ENCODE measurements around the gene AKT3. TPM values are rescaled to one million over a fixed set of nuclear protein-coding genes. Genes with fewer than 3 reads are reported as not detected.

AKT3 gene
- polyA plus RNA-seq, 3 donors: 21.3 to 23.9 (median 22.2) TPM

DNA sequence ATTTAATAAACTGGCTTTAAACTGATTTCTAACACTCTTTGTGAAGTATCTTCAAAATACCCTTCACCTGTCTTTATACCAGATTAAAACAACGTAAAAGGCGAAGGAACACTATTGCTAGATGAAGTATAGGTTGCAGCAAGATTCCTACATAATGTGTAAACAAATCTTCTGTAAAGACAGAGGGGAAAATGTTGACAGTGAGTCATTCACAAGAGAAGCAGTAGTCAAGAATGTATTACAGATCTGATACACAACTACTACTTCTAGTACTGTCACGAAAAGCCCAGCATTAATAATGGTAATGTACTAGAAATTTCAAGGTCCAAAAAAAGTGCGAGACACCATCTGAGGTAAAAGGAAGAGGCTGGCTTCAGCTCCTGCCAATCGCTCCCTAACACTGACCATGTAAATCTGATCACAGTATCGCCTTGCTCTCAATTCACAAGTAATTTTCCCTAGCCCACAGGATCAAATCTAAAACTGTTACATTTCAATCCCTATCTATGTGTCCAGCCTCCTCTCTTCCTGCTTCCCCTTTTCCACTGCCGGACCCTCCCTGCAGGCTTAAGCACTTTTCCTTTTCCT is 290.4 kb downstream of the AKT3 start:
- DNase-seq: no peak

- no peak for DNase-seq
Observed at GRCh38 chr1:243558576-243558975, 291.5 kb downstream of the AKT3 start.

DNA sequence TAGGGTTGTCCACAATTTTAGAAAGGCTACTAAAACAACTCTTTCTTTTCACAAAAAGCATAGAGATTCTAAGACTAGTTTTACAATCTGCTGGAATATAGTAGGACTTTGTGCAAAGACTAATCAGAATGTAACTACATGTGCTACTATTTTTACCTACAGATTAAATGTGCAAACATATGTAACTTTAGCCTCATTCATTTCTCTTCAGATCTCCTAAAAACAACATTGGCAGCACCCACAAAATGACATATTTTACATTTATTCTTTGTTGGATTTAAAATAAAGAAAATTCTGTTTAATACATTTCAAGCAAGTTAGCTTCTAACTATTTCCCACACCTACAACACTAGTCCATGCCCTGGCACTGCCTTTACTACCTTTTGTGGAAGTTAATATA is 292.2 kb downstream of the AKT3 start:
- no peak for DNase-seq

GRCh38 chr1:243554686-243555085 is 295.4 kb downstream of the AKT3 start:
- no peak for DNase-seq

DNA sequence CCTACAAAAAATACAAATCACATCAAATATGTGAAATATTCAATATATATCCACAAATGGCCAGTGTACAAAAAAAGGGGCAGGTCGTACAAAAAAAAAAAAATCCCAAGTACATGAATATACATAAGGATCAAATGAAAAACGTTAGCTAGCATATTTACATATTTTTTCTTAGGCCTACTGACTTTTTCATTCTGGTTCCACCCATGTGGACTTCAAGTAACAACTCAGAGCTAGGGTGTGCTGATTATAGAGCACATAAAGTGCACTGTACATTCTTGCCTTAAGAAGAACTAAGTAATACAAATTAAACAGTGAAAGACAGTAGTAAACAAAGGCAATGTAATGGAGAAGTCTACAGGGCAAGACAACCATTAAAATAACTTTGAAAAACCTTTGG is 297.0 kb downstream of the AKT3 start:
- DNase-seq: no peak

- no peak for DNase-seq
Observed at GRCh38 chr1:243550276-243550675, 299.8 kb downstream of the AKT3 start.

GRCh38 chr1:243549791-243550190 is 300.3 kb downstream of the AKT3 start:
- DNase-seq: no peak

- no peak for DNase-seq
Observed at GRCh38 chr1:243549108-243549507, 300.9 kb downstream of the AKT3 start.

DNA sequence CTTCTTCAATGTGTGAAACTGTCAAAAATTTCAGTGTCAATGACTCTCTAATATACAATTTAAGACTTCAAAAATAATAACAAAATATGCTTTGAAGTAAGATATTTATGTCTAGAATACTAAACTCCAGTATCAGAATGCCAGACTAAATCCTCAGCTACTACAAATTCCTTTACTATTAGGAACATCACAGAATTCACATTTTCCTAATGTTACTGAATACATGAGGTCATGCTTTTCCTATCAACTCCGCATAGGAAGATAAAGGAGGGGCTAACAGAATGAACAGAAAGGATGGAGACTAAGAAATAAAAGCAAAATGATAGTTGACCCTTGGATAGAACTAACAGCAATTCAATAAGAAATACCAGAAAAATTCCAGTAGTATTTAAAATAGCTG is 301.5 kb downstream of the AKT3 start:
- DNase-seq: no peak

DNA sequence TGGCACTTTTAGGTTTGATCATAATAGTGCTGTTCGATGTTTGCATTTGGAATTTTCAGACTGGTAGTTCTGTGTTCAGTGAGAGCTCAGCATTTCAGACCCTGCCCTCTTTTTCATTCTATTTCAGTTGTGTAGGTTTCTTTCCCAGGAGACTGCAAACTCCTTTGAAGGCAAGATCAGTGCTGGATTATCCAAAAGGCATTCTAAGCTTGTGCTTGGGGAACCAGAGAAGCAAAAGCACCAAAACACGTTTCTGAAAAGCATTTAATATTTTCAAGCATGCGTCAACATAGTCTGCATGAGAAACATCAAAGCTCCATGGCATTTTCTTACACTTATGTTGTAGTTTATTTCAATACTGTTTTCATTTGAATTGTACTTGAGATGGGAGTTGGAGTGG is 302.2 kb downstream of the AKT3 start:
- no peak for DNase-seq

GRCh38 chr1:243546457-243546856 is 303.6 kb downstream of the AKT3 start:
- no peak for DNase-seq

- DNase-seq: no peak
Observed at GRCh38 chr1:243543501-243543900, 306.5 kb downstream of the AKT3 start.

DNA sequence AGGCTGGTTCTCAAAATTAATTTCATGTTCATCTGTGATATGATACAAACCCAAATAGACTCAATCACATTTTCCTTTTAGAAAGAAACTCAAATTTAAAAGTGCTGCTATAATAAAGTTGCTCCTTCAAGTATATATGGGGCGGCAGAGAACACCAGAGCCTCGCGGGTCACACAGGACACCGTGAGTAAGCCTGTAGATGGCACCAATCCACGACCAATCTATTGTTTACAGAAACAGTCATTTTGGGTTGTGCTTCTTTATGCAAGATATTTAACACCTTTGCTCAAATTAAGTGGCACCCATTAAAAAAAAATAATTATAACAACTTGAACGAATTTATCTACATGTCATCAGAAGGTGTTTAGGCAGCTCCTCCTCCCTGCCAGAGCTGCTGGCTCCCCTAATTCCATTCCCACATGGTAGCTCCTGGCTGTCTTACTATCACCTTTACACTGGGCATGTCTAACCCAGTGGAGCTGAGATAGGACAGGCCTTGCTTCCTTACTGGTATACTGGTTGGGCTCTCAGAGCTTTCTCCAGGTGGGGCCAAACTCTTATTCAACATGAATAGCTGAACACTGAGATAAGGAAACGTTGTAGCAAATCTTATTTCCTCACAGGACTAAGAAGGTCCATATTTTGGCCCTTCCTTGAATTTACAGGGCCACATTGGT is 307.2 kb downstream of the AKT3 start:
- no peak for DNase-seq

- no peak for DNase-seq
Observed at GRCh38 chr1:243539636-243540035, 310.4 kb downstream of the AKT3 start.

DNA sequence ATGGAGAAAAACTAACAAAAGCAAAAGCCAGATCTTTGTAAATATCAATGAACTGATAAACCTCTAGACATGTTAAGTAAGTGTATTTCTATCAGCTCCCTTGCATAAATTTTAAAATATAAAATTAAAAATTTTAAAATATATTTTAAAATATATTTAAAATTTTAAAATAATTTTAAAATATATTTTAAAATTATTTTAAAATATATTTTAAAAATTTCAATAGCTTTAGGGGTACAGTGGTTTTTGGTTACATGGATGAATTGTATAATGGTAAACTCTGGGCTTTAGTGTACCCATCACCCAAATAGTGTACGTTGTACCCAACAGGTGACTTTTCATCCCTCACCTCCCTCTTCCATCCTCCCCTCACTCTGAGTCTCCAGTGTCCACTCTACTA is 315.0 kb downstream of the AKT3 start:
- no peak for DNase-seq

DNA sequence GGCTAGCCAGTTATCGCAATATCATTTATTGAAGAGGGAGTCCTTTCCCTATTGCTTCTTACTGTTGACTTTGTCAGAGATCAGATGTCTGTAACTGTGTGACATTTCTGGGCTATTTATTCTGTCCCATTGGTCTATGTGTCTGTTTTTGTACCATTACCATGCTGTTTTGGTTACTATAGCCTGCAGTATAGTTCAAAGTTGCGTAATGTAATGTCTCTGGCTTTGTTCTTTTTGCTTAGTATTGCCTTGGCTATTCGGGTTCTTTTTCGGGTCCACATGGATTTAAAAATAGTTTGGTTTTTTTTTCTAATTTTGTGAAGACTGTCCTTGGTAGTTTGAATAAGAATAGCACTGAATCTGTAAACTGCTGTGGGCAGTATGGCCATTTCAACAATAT is 320.5 kb downstream of the AKT3 start:
- DNase-seq: no peak

DNA sequence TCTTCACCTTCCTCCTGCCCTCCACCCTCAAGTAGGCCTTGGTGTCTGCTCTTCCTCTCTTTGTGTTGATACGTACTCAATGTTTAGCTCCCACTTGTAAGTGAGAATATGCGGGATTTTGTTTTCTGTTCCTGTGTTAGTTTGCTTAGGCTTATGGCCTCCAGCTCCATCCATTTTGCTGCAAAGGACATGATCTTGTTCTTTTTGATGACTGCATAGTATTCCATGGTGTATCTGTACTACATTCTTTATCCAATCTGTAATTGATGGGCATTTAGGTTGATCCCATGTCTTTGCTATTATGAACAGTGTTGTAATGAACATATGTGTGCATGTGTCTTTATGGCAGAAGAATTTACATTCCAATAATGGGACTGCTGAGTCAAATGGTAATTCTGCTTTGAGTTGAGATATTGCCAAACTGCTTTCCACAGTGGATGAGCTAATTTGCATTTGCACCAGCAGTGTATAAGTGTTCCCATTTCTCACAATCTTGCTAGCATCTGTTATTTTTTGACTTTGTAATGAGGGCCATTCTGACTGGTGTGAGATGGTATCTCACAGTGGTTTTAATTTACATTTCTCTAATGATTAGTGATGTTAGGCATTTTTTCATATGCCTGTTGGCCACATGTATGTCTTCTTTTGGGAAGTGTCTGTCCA is 321.5 kb downstream of the AKT3 start:
- DNase-seq: no peak

- no peak for DNase-seq
Observed at GRCh38 chr1:243526180-243526579, 323.9 kb downstream of the AKT3 start.

- no peak for DNase-seq
Observed at GRCh38 chr1:243525085-243525487, 325.0 kb downstream of the AKT3 start.

DNA sequence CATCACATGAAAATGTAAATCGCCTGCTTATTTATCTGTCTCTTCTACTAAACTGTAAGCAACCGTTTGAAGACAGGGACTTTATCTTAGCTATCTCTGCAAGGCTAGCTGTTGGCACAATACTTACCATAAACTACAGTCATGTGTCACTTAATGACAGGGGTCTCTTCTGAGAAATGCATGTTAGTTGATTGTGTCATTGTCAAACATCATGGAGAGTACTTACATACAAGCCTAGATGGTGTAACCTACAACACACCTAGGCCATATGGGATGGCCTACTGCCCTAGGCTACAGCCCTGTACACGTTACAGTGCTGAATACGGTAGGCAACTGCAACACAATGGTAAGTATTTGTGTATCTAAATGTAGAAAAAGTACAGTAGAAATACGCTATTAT is 326.3 kb downstream of the AKT3 start:
- no peak for DNase-seq

- no peak for DNase-seq
Observed at GRCh38 chr1:243520831-243521230, 329.2 kb downstream of the AKT3 start.

- no peak for DNase-seq
Observed at GRCh38 chr1:243514927-243515326, 335.1 kb downstream of the AKT3 start.

- no peak for DNase-seq
Observed at GRCh38 chr1:243513726-243514491, 336.1 kb downstream of the AKT3 start.
